ENCODE measurements around the gene GHSR. TPM values are rescaled to one million over a fixed set of nuclear protein-coding genes. Genes with fewer than 3 reads are reported as not detected.

Gene GHSR
- total and polyA plus RNA-seq, 2 experiments from 2014 or later = not detected

DNA sequence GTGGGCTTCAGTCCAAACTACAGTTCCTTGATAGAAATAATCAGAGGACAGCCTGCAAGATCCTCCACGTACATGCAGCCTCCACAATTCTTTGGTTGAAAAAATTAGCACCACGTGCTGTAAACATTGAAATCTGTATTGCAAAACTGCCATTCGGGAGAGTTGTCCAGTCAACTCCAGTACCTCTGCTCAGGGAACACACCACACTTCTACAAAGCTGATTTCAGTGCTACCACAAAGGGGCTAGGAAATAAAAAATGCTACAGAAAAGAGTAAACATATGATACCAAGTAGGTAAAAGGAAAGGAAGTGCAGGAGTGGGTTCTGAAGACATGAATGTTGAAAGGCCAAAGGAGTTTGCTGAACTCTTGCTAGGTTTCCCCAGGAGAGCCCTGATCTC is 40.4 kb downstream of the GHSR start:
- H3K9me3 ChIP-seq (ENCODE audit: low read depth) = no peaks in the 10 kb centered on the region
- H3K4me2 ChIP-seq (ENCODE audit: unreplicated experiment) = no peak overlapping the region
- H4K20me1 ChIP-seq (ENCODE audit: insufficient read depth) = no peaks in the 10 kb centered on the region
- no peak overlapping the region for H3K27ac ChIP-seq
- H3K9me2 ChIP-seq (ENCODE audit: insufficient read depth) = no peaks in the 10 kb centered on the region
- no peaks in the 10 kb centered on the region for H3K79me2 ChIP-seq (ENCODE audit: insufficient read depth)
- no peaks in the 10 kb centered on the region for H3K4me1 ChIP-seq (ENCODE audit: insufficient read depth)
- no peak overlapping the region for H2AFZ ChIP-seq
- no peak for TF ChIP-seq EZH2 (IDR thresholded peaks at IDR 0.05; ENCODE audit: insufficient read depth, poor library complexity, severe bottlenecking)
- no peak for TF ChIP-seq EZH2phosphoT487 (IDR thresholded peaks at IDR 0.05; ENCODE audit: insufficient read depth, low read depth)
- H3K27me3 ChIP-seq (replicated peaks; ENCODE audit: insufficient read depth) = no peaks in the 10 kb centered on the region
- WGBS, 2 experiments (ENCODE audit: low coverage in 1 of 2, low lambda C conversion rate in 2 of 2, missing lambda C conversion rate in 2 of 2) = 67 to 68% methylated on average over 3 of the region's 3 CpGs
- H3K36me3 ChIP-seq (ENCODE audit: low read depth) = no peaks in the 10 kb centered on the region
- peaks cover 42% of the 10 kb centered on the region for H3F3A ChIP-seq (ENCODE audit: insufficient read depth)
- in situ Hi-C loops (cut with MboI) = no loop called here
- DNase-seq = no peak
- H3K4me3 ChIP-seq = no peak overlapping the region
- H3K9ac ChIP-seq = no peak overlapping the region

- Histone ChIP-seq H3K27me3 (replicated peaks; ENCODE audit: insufficient read depth) (no peaks in the 10 kb centered on the region), H3K9me2 (ENCODE audit: insufficient read depth) (no peaks in the 10 kb centered on the region), H3K4me3 (no peak overlapping the region), H3K9ac (no peak overlapping the region), H3F3A (ENCODE audit: insufficient read depth) (peaks cover 42% of the 10 kb centered on the region), H2AFZ (no peak overlapping the region), H3K27ac (no peak overlapping the region), H3K79me2 (ENCODE audit: insufficient read depth) (no peaks in the 10 kb centered on the region), H3K9me3 (ENCODE audit: low read depth) (no peaks in the 10 kb centered on the region), H4K20me1 (ENCODE audit: insufficient read depth) (no peaks in the 10 kb centered on the region), H3K36me3 (ENCODE audit: low read depth) (peaks cover 18% of the 10 kb centered on the region; the same call in 1 of the 2 replicates), H3K4me2 (ENCODE audit: unreplicated experiment) (no peak overlapping the region), H3K4me1 (ENCODE audit: insufficient read depth) (no peaks in the 10 kb centered on the region)
- no peak for DNase-seq
- WGBS, 2 experiments (ENCODE audit: low coverage in 1 of 2, low lambda C conversion rate in 2 of 2, missing lambda C conversion rate in 2 of 2) = 97 to 100% methylated on average over 2 of the region's 2 CpGs
- in situ Hi-C loops (cut with MboI) = no loop called here
- TF ChIP-seq EZH2phosphoT487 (IDR thresholded peaks at IDR 0.05; ENCODE audit: insufficient read depth, low read depth) = no peak
- no peak for TF ChIP-seq EZH2 (IDR thresholded peaks at IDR 0.05; ENCODE audit: insufficient read depth, poor library complexity, severe bottlenecking)
Observed at GRCh38 chr3:172405914-172406313, 42.3 kb downstream of the GHSR start.

DNA sequence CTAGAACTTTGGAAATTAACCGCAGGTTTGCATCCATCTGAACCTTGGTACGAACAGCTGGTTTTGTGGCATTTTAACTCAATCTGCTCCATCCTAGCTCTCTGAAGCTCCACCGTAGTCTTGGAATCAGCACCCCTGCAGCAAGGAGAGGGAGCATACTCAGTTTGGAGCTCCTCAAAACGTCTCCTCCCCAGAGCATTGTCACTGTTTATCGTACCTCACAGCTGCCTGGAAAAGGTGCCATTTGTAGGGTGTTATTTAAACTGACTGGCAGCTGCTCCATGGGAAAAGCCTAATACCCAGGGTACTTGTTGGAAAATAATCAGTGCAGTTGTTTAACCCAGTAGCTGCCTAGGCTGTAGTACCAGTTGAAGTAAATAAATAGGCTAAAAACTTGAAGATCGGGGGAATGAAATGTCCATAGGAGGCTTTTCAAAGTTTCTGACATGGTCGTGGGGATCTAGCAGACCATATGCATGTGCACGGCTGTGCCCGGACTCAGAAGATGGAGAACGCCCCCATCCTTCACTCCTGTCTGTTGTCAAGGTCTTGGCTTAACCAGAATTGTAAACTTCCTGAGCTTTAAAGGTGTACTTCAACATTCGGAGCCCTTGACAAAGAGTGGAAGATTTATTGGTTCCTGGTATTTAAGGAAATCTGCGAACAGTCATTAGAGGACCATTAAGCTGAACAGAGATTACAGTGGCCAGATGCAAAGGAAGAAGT is 43.9 kb downstream of the GHSR start:
- Histone ChIP-seq H2AFZ (no peak overlapping the region), H4K20me1 (ENCODE audit: insufficient read depth) (no peaks in the 10 kb centered on the region), H3K27me3 (replicated peaks; ENCODE audit: insufficient read depth) (no peaks in the 10 kb centered on the region), H3K4me1 (ENCODE audit: insufficient read depth) (no peaks in the 10 kb centered on the region), H3K27ac (no peak overlapping the region), H3K4me3 (no peak overlapping the region), H3F3A (ENCODE audit: insufficient read depth) (peaks cover 48% of the 10 kb centered on the region), H3K79me2 (ENCODE audit: insufficient read depth) (no peaks in the 10 kb centered on the region), H3K9me3 (ENCODE audit: low read depth) (no peaks in the 10 kb centered on the region), H3K4me2 (ENCODE audit: unreplicated experiment) (no peak overlapping the region), H3K36me3 (ENCODE audit: low read depth) (peaks cover 33% of the 10 kb centered on the region), H3K9me2 (ENCODE audit: insufficient read depth) (no peaks in the 10 kb centered on the region), H3K9ac (no peak overlapping the region)
- TF ChIP-seq EZH2phosphoT487 (IDR thresholded peaks at IDR 0.05; ENCODE audit: insufficient read depth, low read depth) (no peak), EZH2 (IDR thresholded peaks at IDR 0.05; ENCODE audit: insufficient read depth, poor library complexity, severe bottlenecking) (no peak)
- DNase-seq = no peak
- WGBS, 2 experiments (ENCODE audit: low coverage in 1 of 2, low lambda C conversion rate in 2 of 2, missing lambda C conversion rate in 2 of 2) = 76 to 77% methylated on average over 12 of the region's 12 CpGs
- in situ Hi-C loops (cut with MboI) = no loop called here

- Histone ChIP-seq H3F3A (ENCODE audit: insufficient read depth) (peaks cover 53% of the 10 kb centered on the region), H3K27ac (no peak overlapping the region), H3K79me2 (ENCODE audit: insufficient read depth) (0 out of 2 replicates have a peak, but pooled peaks cover 5% of the 10 kb centered on the region), H3K27me3 (replicated peaks; ENCODE audit: insufficient read depth) (no peaks in the 10 kb centered on the region), H3K4me2 (ENCODE audit: unreplicated experiment) (no peak overlapping the region), H3K9me3 (ENCODE audit: low read depth) (no peaks in the 10 kb centered on the region), H2AFZ (no peak overlapping the region), H3K4me1 (ENCODE audit: insufficient read depth) (no peaks in the 10 kb centered on the region), H4K20me1 (ENCODE audit: insufficient read depth) (no peaks in the 10 kb centered on the region), H3K9ac (no peak overlapping the region), H3K9me2 (ENCODE audit: insufficient read depth) (no peaks in the 10 kb centered on the region), H3K4me3 (no peak overlapping the region), H3K36me3 (ENCODE audit: low read depth) (peaks cover 45% of the 10 kb centered on the region)
- DNase-seq = no peak
- in situ Hi-C loops (cut with MboI) = no loop called here
- WGBS, 2 experiments (ENCODE audit: low coverage in 1 of 2, low lambda C conversion rate in 2 of 2, missing lambda C conversion rate in 2 of 2) = 97 to 99% methylated on average over 8 of the region's 8 CpGs
- TF ChIP-seq EZH2phosphoT487 (IDR thresholded peaks at IDR 0.05; ENCODE audit: insufficient read depth, low read depth) = no peak
- no peak for TF ChIP-seq EZH2 (IDR thresholded peaks at IDR 0.05; ENCODE audit: insufficient read depth, poor library complexity, severe bottlenecking)
Observed at GRCh38 chr3:172402892-172403643, 45.2 kb downstream of the GHSR start.

All from GM23248 (cell line).